NCI-H226 (cell line): ENCODE measurements around the gene RGMB.
"Not testable (repeated sequence)": the region's sequence is repeated elsewhere in the genome, so short reads cannot be mapped to it uniquely, and the experiment has no call there.

Experiments used
- DNase-seq: peaks from one replicate; pipeline ENCODE4 v3.0.0-alpha.2; 2015

The RGMB gene

GRCh38 chr5:98773464-98774191 is at the start of gene RGMB:
RGMB (plus strand) TSS chr5:98773663; CDS start chr5:98774071, 408 bp downstream.
- peak; percentile 99 for DNase-seq

GRCh38 chr5:98726258-98726657 is 47.2 kb upstream of the RGMB start:
- DNase-seq: no peak

- no peak for DNase-seq
Observed at GRCh38 chr5:98727686-98728085, 45.8 kb upstream of the RGMB start.

- DNase-seq: no peak
Observed at GRCh38 chr5:98734646-98735045, 38.8 kb upstream of the RGMB start.

- DNase-seq: peak; percentile 26
Observed at GRCh38 chr5:98735806-98736507, 37.5 kb upstream of the RGMB start.

- no peak for DNase-seq
Observed at GRCh38 chr5:98736753-98737152, 36.7 kb upstream of the RGMB start.

GRCh38 chr5:98737441-98737840 is 36.0 kb upstream of the RGMB start:
- DNase-seq: not testable (repeated sequence)

- not testable (repeated sequence) for DNase-seq
Observed at GRCh38 chr5:98738481-98739149, 34.8 kb upstream of the RGMB start.

- DNase-seq: no peak
Observed at GRCh38 chr5:98741926-98742325, 31.5 kb upstream of the RGMB start.

GRCh38 chr5:98742396-98743073 is 30.9 kb upstream of the RGMB start:
- no peak for DNase-seq

GRCh38 chr5:98748259-98748658 is 25.2 kb upstream of the RGMB start:
- DNase-seq: not testable (repeated sequence)

- DNase-seq: no peak
Observed at GRCh38 chr5:98749046-98749445, 24.4 kb upstream of the RGMB start.

- no peak for DNase-seq
Observed at GRCh38 chr5:98750693-98751092, 22.8 kb upstream of the RGMB start.

GRCh38 chr5:98752331-98752730 is 21.1 kb upstream of the RGMB start:
- DNase-seq: not testable (repeated sequence)

GRCh38 chr5:98752801-98753200 is 20.7 kb upstream of the RGMB start:
- not testable (repeated sequence) for DNase-seq

GRCh38 chr5:98753507-98753906 is 20.0 kb upstream of the RGMB start:
- no peak for DNase-seq

GRCh38 chr5:98755406-98755805 is 18.1 kb upstream of the RGMB start:
- no peak for DNase-seq

GRCh38 chr5:98757978-98758377 is 15.5 kb upstream of the RGMB start:
- no peak for DNase-seq

- peak; percentile 92 for DNase-seq
Observed at GRCh38 chr5:98763001-98763630, 10.3 kb upstream of the RGMB start.

GRCh38 chr5:98765815-98766214 is 7.6 kb upstream of the RGMB start:
- DNase-seq: no peak

GRCh38 chr5:98767581-98767980 is 5.9 kb upstream of the RGMB start:
- DNase-seq: no peak

GRCh38 chr5:98768160-98768959 is 5.1 kb upstream of the RGMB start:
- DNase-seq: peak; percentile 46
